Measurements from ENCODE around the gene AKT1.

The AKT1 gene

DNA sequence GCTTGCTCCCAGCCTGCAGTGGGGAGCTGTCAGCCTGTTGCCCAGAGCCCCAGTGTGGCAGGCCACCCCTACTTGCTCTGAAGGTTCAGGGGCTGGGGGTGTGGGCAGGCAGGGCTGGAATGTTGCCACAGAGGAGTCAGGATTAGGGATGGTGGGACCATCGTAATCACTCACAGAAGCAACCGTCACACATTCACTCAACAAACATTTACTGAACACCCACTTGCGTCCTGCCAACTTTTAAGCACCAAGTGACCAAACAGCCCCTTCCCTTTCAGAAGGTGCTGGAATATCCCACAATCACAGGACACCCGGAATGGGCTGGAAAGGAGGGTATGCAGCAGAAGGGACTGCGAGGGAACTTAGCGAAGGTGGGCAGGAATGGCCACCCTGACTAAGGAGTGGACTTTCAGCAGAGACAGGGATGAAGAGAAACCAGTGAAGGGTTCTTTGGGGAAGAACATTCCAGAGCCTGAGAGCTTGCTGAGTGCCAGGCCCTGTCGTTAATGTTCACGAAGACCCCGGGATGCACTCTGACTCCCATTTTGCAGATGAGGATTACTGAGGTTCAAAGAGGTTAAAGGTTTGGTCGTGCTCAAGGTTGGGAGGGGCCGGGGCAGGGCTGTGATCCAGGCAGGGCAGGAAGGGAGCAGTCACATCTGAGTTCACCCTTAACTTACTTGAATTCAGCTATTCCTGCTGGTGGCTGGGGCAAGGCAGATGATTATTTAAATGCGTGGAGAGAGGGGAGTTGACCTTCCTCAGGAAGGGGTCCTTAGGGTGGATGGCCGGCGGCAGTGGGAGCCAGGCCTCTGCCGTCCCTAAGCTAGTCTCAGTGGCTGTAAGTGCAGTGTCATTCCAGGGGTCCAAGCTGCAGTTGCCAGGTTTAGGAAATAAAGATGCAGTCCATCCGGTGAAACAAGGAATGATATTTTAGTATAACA, 3.0 kb upstream of the AKT1 start:
- DNase-seq: no peak

DNA sequence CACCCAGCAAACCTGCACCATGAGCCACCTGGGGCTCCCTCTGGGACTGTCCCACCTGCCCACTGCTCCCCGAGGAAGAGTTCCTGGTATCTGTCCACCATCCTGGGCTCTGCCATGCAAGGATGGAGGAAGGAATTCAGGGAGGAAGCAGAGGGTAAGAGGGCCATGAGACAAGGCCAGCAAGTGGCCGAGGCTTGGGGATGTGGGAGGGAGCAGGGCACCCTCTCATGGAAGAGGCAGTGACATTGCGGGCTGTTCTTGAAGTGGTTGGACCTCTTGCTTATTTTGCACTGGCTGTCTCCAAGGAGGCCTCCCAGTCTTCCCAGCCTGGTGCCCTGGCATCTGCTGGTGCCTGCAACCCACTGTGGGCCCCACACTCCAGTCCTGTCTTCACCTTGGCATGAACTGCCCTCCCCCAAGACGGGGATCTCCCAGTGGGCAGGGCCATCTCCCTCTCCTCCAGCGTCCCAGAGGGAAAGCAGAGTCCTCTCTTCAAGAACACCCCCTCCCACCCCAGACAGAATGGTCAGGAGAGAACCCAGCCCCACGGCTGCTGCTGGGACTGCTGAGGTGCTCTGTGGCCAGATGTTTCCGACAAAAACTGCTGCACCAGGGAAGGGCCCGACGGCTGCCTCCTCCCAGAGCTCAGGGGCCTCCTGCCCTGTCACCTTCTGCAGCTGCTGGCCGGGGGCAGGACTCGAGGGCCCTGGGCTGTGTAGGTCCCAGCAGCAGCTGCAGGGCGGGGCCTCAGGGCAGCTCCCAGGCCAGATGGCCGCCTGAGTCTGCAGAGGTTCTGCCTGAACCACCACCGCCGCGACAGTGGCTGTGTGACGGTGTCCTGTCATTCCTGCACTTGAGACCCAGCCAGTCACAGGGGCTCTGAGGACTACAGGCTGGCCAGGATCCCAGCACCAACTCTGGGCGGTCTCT, 1.8 kb upstream of the AKT1 start:
- no peak for DNase-seq

DNA sequence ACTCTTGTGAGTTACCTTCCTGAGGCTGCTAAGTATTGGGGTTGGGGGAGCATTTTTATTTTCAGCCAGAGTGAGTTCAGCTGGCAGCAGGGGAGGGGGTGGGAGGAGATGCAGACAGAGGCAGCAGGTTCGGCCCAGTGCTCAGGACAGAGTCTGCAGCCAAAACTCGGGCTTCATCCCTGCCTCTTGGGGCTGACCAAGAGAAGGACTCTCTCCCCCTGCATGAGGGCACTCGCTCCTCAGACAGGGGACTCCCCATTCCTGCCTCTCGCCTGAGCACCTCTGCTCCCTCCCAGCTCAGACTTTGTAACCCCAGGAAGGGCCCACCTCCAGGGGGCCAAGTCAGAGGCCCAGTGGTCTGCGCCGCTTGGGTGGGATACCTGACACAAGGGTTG, 1.1 kb upstream of the AKT1 start:
- DNase-seq: no peak

DNA sequence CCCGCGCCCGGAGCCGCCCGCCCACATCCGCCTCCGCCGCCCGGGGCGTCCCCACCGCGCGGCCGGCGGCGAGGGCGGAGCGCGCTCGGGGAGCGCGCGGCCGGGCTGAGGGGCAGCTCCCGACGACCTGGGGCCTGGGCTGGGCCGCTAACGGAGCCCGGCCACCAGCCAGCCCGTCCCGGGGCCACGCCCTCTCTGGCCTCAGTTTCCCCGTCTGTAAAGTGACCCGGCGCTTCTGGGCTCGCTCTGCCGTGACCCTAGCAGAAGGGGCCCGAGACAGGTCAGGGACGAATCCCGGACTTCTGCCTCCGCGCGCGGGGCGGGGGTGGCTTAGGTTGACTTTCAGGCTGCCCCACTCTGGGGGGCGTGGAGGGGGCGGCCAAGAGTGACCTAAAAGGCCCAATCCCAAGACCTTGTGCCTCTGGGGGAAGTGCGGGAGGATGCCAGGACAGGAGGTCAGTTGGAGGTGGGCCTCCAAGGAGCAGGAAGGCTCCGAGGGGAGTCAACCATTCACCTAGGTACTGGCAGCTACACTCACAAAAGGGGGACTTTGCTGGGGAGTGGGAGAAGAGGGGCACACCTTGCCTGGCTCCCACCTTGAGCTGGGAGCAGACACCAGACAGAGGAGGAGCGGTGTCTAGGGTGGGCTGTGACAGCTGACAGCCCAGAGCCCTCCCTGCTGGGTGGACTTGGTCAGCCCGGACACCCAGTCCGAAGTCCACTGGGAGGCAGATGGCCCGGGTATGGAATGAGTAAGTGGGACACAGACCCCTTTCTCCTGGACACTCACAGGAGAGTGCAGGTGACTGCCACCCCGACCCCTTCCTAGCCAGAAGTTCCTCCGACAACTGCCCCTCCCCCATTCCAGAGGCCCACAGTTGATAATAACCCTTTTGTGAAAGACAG, 486 bp upstream of the AKT1 start:
- DNase-seq: no peak

DNA sequence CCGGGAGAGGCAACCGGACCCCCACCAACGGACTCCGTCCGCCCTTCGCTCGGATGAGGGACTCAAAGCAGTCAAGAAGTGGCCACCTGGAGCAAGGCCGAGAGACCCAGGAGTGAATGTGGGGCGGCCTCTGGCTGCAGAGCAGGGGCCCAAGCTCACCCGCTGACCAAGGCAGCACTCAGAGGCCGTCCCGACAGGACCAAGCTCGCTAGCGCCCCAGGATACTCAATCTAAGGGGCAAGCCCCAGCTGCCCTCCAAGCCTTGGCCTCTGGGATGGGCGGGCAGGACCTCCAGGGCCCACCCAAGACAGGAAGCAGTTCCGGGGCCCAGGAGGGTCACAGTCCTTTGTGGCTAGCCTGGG, 936 bp downstream of the AKT1 start:
- no peak for DNase-seq

DNA sequence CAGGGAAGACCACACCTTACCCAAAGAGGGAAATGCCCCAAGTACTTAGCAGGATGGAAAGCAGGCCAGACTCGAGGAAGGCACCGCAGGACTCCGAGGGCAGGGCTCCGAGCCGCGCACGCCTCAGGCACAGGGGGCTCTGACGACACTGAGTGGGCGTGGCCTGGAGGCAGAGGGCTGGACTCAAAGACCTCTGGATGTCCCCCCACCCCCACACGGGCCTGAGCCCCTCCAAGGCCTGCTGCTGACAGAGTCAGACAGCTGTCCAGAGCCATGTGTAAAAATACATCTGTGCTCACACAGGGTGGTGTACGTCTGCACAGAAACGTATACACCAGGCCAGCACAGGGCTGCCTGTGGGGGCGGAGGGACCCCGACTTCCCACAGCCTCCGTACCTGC, 1.4 kb downstream of the AKT1 start:
- no peak for DNase-seq

DNA sequence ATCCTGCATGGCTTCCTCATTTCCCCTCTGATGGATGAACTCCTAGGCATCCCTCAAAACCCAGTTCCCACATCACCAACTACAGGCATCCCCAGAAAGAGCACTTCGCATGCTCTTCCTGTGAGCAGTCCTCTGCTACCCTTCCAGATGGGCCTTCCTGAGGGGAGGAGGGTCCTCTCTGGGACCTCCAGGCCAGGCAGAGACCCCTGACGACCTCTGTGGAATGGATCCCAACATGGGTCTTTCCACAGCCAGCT, 1.9 kb downstream of the AKT1 start:
- no peak for DNase-seq

DNA sequence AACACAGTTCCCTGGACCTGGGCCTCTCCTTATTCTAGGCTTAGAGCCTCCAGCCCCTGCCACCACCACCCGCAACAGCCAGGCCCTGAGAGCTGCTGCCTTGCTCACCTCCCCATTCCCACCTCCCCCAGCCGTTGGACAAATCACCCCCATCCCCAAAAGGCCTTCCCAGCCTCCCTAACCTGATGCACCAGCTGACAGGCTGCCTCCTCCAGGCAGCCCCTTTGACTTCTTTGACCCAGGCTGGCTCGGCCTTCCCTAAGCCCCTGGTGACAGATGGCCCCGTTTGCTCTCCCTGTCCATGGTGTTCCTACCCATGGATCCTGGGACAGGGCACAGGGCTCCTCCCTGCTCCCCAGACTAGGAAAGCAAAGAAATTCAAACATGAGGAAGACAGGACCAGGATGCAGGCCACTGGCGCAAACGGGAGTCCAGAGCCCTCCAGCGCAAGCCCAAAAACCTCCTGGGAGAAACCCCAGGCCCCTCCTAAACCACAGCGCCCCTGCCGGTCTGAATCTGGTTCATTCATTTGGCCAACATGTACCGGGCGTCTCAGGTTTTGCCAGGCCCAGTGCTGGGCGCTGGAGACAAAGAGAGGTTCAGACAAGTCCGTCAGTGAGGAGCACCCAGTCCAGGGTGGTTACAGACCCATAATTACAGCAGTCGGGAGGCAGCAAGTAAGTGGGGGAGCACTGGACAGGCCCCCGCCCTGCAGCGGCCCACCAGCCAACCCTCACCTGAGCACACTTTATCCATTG, 2.4 kb downstream of the AKT1 start:
- DNase-seq: no peak

DNA sequence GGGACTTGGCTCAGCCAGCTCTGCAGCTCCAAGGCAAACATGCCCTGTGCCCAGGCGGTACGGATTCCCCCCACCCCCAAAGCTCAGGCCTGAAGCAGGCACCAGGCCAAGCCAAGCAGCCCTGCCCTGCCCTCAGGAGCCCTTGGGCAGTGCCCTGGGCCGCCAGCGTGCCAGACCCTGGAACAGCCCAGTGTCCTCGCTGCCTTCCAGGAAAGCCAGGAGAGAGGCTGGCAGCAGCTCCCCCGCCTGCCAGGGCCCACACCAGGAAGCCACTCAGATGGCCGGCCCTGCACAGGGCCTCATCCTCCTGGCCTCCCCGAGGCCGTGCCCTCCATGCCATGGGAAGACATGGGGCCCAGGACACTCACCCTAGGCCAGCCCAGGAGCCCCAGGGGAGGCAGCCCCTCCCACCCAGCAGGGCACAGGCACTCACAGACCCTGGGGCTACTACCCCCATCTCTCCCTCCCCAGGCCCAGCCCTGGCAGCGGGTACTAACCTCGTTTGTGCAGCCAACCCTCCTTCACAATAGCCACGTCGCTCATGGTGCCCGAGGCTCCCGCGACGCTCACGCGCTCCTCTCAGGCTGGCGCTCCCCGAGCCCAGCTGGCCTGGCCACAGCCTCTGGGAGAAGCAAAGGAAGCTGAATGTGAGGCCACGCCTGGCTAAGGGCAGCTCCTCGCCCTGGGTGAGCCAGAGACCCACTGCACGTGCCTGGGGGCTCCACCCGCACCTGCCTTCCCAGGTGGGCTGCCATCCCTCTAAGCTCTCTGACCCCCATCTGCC, 3.3 kb downstream of the AKT1 start:
- DNase-seq: no peak

DNA sequence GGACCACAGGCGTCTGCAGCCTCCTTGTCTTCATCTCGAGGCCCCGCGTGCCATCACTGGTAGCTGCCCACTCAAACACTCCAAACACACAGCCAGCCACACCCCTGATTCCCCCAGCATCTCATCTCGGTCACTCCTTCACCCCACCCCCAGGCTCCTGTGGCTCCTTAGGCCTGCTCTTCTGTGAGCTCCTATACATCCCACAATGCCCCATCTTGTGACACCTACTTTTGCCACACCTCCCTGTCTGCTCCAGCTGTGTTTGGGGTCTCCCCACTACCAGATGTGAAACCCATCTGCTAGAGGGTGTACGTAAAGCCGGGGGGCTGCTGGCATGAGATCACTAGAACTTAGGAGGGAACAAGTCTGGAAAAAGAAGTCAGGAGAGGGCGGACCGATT, 4.1 kb downstream of the AKT1 start:
- no peak for DNase-seq

DNA sequence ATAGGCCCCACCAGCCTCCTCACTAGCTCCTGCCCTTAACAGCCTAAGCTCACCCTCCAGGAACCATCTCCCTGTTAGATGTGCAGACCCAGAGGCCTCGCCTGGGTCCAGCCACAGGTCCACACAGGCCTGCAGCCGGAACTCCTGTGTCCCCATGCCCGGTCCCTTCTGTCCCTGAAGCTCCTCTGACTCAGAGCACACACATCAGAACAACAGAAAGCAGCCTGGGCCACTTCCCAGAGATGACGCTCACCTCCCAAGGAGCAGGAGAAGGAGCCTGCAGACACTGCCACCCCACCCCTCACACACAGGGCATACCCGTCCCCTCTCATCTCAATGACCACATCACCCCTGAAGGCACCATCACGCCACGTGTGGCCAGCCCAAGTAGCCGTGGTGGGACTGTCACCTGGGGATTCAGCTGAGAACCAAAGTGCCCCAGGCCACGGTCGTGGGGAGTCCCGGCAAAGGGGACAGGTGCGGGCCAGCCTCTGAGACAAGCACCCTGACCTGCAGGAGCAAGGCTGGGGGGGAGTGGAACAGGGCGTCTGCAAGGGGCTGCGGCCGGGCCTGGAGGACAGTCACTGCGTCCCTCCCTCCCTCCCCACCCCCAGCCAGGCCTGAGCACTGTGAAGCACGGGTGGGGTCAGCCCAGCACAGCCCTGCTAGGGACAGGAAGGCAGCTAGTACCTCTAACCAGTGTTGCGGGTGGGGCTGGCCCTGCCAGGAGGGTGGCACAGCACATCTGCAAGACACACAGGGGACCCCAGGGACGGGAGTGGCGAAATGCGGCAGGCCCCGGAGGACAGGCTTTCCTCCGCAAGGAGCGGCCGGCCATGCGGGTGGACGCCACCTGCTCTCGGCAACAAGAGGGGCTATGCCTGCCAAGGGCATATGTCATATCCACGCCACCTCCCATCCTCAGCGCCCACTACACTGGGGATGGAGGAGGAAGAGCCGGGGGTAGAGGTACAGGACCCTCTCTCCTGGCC, 5.5 kb downstream of the AKT1 start:
- DNase-seq: no peak

DNA sequence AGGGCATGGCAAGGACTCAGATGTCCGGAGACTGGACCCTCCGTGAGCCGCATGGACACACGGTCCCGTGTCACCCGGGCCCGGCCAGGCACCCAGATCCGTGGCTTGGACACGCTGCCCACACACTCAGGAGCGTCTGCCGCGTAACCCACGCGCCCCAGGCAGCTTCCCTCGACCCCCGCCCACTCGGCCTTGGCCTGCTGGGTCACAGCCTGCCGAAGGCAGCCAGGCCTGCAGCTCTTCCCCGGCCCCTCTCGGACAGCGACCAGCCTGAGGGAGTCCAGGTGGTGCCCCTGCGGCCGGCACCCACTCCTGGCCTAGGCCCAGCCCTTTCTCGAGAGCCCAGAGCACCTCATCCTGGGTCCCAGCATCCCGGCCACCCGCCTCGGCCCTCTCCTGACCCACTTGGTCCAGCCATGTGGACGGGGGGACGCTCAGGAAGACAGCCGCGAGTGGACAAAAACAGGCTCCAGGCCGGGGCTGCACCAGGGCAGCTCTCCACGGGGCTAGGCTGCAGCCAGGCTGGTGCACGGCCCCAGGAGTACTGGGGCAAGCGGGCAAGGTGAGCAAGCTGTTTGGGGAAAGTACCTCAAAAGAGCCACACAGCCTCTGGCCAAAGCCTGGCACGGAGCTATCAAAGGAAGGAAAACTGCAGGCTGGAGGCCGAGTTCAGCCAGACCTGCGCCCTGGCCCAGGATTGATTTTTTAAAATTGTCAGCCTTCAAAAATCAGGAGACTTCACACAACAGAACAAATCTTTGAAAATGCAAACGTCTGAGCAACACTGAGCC, 6.5 kb downstream of the AKT1 start:
- DNase-seq: no peak

DNA sequence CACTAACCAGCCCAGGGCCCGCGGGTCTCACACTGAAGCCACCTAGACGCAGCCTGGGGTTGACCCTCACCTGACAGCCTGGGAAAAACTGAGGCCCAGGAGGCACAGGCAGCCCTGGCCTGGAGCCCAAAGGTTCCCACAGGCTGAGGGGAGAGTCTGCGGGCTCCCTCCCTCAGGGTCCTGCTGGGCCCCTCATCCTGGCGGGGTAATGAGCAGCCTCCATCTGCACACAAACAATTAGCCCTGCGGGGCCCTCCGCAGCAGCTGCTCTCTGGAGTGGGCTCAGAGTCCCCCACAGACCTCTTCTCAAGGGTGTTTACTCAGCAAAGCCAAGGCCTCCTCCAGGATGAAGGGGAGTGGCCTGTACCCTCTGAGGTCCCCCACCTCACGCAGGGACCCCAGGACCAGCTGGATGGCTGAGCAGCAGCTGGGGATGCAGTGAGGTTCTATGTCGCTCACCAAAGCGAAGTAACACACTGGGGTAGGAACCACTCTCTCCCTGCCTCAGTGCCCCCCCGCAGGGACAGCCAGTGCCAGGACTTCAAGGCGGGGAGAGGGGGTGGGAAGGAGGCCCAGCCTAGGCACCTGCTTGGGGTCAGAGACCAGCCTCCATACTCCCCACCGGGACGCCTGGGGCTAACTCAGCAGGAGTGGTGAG, 7.3 kb downstream of the AKT1 start:
- peak; percentile 89 for DNase-seq

DNA sequence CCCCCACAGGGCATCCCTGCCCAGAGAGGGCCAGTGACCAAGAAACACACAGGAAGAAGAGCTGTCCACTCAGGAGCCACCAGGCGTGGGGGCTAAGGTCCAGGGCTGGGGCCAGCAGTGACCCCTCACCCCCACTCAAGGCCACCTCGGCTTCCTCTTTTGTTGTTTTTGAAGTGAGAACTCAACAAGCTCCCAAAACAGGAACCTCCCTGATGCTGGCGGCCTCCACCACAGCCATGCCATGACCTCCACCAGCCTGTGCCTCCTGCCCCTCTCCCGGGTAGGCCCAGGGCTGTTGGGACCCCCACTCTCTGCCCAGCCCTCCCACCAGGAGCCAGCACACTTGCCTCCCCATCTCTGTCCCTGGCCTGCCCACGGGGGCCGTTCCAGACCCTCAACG, 7.8 kb downstream of the AKT1 start:
- no peak for DNase-seq

DNA sequence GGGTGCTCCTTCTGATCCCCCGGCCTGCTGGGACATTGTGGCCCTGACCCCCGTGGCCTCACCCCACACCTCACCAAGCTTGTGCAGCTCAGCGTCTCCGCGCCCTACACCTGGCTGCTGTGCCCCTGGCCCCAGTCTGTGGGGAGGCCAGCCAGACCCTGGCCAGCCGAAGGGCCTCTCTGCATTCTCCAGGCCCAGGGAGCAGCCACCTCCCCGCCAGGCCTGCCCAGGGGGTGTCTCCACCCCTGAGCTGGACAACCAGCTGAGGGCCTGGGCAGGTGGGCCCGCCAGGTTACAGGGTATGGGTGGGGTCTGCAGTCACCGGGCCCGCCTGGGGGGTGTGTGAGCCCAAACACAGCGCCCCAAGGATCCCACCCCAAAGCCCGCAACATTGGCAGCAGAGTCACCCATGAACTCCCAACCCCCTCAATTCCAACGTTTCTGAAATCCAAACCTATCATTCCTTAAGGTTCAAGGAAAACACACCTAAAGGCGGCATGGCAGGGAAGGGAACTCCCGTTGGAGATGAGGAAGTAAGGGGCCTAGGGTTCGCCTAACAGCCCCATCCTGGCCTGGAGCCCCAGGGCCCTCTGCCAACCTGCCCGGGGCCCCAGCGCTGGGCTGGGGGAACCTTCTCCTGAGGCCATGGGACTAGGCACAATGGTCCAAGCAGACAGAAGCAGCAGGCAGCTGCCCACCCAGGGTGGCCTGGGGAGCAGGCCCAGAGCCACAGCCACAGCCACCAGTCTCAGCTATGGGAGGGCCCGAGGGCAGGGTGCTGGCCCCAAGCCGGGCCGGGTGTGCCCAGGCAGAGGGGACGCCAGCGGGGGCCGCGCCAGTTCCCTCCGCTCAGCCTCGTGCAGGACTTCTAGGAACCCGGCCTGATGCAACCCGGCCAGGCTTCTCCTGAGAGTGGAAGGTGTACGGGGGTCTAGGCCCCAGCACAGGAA, 8.5 kb downstream of the AKT1 start:
- DNase-seq: no peak

DNA sequence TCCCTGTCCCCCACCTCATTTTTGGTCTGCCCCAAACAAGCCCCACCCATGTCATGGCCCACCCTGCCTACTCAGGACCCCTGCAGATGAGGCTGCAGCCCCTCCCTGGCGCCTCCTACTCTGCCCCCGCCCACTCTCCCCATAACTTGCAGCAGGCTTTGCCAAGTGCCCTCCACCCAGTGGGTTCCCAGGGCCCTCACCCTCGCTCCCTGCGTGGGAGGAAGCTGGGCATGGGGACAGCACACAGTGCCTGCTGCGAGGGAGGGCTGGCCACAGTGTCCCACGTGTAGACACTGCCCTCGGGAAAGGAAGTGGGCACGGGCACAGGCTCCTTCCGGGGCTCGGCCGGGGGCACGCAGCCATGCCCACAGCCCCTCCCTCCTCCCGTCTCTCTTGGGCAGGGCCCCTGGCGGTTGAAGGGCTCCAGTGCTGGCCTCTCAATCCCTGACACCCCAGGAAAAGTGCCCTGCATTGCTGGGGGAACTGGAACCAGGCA, 9.4 kb downstream of the AKT1 start:
- no peak for DNase-seq

DNA sequence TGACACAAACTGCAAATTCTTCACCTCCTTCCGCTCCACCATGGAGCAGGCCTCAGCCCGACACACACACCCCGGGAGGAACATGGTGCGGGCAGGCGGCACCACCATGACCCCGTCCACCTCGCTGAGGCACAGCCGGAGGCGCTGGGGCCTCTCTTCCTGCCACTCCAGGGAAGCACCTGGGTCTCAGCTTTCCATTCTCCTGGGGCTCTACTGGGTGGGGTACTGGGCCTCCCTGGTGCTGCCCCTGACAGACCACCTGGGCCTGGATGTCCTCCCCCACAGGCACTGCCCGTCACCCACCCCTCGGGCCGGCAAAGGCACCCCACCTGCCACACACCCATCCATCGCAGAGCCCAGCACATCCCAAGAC, 9.9 kb downstream of the AKT1 start:
- no peak for DNase-seq

All from NCI-H1092 (cell line).